ENCODE measurements around the gene MYEOV.

Gene MYEOV

DNA sequence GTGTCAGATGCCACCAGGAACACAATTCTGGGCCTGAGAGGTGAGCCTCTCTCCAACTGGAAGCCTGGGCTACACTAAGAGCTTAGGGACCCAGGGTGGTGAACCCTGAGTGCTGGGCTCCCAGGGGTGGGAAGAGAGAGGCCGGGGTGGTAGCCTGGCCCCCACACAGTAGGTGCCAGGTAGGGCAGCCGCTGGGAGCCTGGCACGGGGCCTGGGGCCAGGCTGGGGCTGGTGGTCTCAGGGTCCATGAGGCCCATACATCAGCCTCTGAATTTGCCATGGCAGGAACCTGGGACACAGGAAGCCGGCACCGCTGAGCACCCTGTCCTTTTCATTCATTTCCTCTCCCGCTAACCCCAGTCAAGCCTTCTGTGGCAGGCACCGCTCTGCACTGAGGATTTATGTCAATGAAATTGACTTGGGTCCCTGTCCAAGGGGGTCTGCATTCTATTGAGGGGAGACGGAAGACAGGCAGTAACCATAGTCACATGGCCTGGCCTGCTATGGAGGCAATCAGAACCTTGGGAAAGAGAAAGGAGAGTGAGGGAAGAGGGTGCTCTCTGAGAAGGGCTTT is 8.6 kb downstream of the MYEOV start:
- DNase-seq, result no peak

DNA sequence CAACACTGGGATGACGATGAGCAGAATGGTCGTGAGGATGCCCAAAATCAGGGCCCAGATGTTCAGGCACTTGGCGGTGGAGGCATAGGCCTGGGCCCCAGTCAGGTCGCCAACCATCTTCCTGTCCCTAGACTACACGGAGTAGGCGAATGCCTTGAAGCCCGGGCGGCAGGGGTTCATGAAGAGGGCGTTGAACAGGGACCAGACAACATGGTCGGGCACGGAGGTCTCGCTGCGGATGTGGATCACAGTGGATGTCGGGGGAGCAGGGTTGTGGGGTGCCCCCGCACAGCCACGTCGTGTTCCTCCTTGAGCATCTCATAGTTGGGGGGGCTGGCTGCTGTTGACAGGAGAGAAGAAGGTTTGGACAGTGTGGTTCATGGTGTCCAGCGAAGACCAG is 9.5 kb downstream of the MYEOV start:
- DNase-seq, result no peak

- no peak for DNase-seq
Observed at GRCh38 chr11:69304258-69304657, 10.3 kb downstream of the MYEOV start.

GRCh38 chr11:69304686-69305085 is 10.7 kb downstream of the MYEOV start:
- DNase-seq, result no peak

- no peak for DNase-seq
Observed at GRCh38 chr11:69305885-69306540, 12.1 kb downstream of the MYEOV start.

DNA sequence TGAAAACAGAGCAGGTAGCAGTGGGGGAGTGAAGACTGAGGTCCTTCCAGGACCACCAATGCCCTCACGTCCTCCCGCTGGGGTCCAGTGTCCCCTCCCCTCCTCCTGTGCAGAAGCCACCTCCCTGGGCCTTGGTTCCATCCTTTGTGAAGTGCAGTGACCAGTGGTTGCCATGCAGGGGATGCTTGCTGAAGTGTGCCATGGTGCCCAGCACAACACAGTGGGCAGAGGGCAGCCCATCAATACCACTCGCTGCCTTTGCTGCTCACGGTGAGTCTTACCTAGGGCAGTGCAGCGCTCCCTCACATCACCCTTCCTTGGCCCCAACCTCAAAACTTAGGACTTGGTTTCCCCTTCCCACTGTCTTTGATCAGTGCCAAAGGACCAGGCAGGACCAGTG is 12.9 kb downstream of the MYEOV start:
- no peak for DNase-seq

DNA sequence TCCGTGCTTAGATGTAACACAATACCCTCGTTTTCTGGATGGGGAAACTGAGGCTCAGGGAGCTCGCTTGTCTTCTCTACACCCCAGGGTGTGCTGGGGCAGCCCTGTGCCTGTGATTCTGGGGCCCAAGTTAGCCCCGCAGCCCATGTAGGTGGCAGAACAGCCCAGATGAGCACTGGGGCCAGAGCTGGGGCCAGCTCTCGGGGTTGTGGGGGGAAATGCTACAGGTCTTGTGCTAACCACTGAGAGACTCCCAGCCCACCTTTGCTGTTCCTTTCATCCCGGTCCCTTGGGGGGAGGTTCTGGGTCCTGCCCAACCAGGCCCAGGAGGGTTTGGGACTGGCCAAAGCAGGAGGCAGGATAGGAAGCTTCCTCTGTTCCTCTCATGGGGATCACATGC is 13.5 kb downstream of the MYEOV start:
- no peak for DNase-seq

- no peak for DNase-seq
Observed at GRCh38 chr11:69307871-69308431, 14.0 kb downstream of the MYEOV start.

DNA sequence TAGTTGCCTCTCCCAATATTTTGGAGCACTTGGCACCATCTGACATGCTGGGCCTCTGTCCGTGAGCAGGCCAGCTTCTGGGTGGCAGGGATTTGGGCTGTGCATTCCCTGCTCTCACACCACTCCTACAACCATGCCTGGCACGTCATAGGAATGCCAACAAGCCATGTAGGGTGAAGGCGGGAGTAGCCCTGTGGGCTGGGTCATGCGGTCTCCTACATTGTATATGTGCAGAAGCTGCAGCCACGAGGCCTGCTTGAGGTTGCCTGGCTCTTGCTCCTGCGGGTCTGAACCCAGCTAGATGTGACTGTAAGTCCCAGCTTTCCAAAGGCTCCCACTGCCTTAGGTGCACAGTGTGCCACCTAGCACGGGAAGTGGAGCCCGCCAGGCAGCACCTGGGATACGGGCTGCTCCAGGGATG is 14.5 kb downstream of the MYEOV start:
- DNase-seq, result no peak

- no peak for DNase-seq
Observed at GRCh38 chr11:69308936-69309615, 15.1 kb downstream of the MYEOV start.

DNA sequence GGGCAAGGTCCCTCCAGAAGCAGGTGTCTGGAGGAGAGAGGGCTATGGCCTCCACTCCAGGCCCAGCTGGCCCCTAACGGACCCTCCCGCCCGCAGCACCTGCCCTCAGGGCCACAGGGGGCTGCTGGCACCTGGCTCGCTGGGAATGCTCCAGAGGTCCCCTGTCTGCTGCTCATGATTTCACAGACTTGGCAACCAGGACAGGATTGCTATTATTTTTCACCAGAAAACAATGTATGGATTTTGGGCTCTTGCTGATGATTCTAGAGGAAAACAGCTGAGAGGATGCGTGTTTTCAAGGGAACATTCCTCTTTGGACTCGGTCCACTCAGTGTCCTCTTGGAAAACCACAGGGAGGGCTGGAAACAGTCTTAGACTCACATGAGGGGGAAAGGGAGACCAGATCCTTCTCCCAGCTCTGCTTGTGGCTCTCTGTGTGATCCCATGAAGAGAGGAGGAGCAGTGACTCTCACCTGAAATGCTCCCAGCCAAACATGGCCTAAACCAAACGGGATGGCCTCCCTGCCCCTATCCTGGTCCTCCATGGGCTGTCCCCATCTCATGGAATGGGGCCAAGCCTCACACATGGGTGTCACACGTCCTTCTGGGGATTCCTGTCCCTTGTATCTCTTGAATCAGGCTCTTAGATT is 15.8 kb downstream of the MYEOV start:
- no peak for DNase-seq

DNA sequence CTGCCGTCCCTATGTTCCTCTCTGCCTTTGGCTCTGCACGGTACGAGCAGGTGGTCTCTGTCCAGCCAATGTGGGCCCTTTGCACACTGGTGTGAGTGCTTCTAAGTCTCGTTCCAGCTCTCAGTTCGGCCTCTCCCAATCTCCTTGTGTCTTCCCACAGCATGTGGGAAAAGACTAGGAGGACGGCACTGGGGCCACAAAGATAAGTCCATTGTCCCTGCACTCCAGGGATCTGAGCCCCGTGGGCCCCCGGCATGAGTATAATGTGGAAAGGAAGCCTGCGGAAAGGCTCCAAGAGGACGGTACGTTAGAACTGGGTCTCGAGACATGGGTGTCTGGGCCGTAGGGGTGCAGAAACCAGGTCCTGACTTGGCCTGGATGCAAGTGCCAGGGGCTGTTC is 16.4 kb downstream of the MYEOV start:
- no peak for DNase-seq

DNA sequence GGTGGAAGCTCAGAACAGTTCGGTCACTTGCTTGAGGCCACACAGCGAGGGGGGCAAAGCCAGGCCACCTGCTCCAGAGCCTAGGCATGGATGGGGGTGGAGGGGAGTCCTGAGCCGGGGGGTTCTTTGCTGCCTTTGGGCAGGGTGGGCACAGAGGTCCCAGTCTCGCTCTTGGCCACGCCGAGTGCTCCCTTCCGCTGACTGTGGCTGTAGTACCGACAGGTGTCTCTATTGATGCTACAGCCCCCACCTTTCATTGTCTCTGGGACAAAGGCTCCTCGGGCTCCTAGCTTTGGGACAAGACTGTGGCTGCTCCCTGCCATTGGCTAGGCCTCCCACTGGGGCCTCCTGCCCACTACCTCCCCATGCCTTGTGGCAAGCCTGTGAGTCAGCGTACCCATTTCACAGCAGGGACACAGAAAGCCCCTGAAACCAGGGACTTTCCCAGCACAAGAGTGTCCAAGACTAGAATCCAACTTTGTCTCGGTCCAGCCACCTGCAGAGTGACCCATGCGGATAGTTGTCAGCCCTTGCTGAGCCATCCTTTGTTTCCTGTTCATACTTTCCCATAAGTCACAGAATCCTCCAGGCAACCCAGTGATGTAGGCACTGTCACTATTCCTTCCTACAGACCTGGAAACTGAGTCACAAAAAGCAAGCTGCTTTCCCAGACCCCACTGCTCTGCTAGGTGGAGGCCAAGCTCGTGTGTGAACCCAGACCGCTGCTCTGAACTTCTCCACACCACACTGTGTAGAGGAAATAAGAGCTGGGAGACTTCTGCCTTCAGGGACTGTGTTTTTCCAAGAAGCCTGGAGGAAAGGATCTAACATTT is 17.2 kb downstream of the MYEOV start:
- no peak for DNase-seq

GRCh38 chr11:69311767-69312385 is 17.9 kb downstream of the MYEOV start:
- DNase-seq, result no peak

GRCh38 chr11:69312453-69313404 is 18.8 kb downstream of the MYEOV start:
- DNase-seq, result no peak

- no peak for DNase-seq
Observed at GRCh38 chr11:69313992-69314391, 20.0 kb downstream of the MYEOV start.

GRCh38 chr11:69314555-69314954 is 20.6 kb downstream of the MYEOV start:
- DNase-seq, result no peak

DNA sequence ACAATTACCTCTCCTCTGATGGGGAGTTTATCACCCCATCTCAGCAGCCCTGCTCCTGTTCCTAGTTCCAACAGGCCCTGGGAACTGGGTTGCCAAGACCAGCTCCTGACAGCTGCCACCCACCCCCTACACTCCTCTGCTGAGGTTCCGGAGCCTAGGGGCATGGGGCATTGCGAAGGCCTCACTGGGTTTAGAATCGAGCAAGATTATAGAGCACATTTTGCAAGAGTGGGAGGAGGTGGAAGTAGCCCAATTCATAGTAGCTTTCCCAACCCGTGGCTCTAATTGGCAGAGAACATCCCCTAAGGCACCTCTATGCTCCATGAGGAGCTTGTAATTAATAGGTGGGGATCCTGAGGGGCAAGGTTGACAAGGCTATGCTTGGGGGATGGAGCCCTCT is 23.0 kb downstream of the MYEOV start:
- no peak for DNase-seq

DNA sequence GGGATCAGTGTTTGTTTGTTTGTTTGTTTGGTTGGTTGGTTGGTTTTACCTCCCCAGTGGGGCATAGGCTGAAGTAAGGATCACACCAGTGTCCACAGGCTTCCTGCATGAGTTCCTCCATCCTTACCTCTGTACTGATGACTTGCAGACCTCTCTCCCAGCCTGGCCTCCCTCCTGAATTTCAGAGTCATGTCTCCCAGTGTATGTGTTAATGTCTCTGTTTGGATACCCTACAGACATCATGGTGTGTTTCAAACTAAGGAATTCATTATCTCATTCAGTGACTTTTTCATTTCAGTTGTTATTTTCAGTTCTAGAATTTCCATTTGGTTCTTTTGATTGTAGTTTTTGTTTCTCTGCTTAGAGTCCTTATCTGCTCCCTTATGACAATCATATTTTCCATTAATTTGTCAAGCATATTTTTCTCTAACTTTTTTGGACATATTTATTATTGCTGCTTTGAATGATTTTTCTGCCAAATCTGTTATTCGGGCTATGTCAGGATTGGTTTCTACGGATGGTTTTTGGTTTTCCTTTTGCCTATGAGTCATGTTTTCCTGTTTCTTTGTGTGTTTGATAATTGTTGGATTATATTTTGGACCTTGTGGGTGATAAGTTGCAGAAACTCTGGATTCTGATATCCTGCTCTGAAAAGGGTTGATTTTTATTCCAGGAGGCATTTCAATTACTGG is 23.6 kb downstream of the MYEOV start:
- DNase-seq, result no peak

GRCh38 chr11:69318093-69318420 is 24.1 kb downstream of the MYEOV start:
- no peak for DNase-seq
